ENCODE measurements around the gene SLC2A13.

GRCh38 chr12:40149673-40150260, 43.9 kb upstream of the SLC2A13 start:
- TF ChIP-seq, protein P1, sequence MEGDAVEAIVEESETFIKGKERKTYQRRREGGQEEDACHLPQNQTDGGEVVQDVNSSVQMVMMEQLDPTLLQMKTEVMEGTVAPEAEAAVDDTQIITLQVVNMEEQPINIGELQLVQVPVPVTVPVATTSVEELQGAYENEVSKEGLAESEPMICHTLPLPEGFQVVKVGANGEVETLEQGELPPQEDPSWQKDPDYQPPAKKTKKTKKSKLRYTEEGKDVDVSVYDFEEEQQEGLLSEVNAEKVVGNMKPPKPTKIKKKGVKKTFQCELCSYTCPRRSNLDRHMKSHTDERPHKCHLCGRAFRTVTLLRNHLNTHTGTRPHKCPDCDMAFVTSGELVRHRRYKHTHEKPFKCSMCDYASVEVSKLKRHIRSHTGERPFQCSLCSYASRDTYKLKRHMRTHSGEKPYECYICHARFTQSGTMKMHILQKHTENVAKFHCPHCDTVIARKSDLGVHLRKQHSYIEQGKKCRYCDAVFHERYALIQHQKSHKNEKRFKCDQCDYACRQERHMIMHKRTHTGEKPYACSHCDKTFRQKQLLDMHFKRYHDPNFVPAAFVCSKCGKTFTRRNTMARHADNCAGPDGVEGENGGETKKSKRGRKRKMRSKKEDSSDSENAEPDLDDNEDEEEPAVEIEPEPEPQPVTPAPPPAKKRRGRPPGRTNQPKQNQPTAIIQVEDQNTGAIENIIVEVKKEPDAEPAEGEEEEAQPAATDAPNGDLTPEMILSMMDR (IDR thresholded peaks at IDR 0.05) = no peak
- TF ChIP-seq POLR2A (IDR thresholded peaks at IDR 0.05) = no peak
